ENCODE results near the gene AK2.

The AK2 gene

DNA sequence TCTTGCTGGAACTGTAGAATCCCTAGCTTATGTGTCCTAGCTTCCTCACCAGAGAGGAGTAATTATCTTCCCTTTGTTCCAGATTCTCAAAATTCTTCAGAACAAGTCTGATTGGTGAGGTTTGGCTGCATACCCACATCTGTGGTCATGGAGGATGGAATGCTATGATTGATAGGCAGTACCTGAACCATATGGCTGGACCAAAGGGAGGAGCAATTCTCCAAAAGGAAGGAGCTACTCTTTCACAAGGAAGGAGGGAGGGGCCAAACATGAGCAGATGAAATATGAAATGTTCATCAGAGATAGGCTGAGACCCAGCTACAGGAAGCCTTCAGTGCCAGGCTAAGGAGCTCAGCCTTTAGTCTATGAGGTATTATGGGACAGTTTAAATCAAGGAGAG lies 67.1 kb downstream of the AK2 start:
- DNase-seq = no peak

DNA sequence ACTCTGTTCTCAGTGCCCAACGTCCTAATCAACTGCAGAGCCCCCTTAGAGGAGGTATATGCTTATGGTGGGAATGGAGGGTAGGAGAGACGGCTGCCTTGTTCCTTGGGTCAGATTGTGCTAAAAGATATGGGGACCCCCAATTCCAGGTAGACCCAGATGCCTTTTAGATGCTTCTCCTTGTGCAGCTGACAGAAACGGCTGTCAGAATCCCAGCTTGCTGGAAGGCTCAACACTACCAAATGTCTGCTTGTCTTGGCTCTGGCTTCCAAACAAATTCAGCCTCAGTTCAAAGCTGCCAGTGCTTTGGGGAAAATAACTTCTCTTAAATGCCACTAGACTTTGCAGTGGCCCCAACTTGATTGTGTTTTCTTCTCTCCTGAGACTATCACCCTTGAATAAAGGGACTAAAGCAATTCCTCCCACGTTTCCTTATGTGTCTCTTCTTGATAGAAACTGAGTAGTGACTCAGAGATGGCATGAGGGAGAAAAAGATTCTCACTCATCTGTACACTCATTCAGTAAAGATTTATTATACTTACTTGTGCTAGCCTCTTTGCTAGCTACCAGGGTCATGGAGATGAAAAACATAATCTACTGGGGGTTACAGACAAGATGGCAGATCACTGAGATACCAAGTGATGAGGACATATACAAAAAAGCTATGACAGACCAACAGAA lies 68.7 kb downstream of the AK2 start:
- DNase-seq = no peak

DNA sequence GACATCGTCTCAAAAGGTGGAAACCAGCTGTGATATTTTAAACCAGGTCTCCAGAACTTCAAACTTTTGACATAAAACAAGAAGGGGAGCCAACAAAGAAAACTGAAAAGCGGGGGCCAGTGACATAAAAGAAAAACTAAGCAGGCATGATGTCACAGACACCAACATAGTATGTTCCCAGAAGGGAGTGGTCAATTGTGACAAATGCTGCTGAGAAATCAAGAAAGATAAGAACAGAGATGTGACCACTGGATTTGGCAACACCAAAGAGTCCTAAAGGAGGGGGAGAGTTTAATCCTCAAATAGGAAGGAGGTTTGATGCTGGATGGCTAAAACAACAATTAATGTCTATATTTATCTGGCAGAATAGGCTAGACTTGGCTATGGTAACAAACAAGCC lies 69.8 kb downstream of the AK2 start:
- DNase-seq = no peak

DNA sequence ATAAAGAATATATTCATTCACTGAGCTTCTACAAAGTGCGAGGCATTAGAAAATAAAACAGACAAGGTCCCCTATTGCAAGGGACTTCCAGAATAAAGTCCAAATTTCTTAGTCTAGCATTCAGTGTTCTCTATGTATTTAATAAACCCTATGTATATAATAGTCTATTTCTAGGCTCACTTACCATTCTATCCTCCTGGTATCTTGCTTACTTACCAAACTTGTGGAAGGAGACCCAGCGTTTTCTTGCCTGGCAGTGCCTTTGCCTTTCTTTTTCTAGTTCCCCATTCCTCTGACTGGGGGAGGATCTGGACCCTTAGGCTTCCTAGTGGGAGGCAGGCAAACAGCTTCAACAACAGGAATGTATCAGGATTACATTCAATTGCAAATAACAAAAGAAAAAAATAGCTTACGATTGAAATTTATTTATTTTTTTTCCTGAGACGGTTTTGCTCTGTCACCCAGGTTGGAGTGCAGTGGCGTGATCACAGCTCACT lies 71.4 kb downstream of the AK2 start:
- no peak for DNase-seq

DNA sequence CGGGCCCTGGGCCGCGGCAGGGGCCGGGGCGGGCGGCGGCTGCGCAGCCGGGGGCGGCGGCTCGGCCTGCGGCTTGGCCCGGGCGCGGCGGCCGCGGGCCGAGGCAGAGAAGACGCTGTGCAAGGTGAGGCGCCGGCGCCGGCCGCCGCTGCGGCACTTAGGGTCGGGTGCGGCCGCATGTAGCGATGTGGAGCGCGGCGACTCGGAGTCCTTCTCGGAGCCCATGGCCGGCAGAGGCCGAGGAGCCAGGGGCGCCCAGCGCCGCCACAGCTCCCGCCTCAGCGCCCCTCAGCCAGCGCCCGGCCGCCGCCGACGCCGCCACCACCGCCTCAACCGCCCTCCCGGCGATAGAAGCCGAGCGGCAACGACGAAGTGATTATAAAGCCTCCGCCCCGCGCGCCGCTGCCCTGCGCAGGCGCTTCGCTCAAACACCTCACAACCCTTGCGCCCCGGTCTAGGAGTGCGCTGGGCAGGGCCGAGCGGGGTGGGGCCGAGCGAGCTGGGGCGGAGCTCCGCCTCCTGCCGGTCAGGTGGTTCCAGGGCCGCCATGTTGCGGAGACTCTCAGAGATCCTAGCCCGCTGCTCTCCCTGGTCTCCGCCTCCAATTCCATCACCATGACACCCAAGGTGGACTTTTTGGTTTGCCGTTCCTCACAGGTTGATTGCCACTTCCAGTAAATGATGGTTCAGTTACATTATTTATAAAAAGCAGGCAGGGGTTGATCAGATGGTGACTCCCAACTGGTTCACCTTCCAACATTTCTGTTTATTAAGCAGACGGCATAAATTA lies 72.0 kb downstream of the AK2 start, which contains the start of gene RNF19B:
Gene RNF19B, minus strand, starts transcription at position 349 of the 790 bp plus-strand sequence. Its CDS starts 124 bp downstream, at position 225.
- peak; percentile 97 for DNase-seq

DNA sequence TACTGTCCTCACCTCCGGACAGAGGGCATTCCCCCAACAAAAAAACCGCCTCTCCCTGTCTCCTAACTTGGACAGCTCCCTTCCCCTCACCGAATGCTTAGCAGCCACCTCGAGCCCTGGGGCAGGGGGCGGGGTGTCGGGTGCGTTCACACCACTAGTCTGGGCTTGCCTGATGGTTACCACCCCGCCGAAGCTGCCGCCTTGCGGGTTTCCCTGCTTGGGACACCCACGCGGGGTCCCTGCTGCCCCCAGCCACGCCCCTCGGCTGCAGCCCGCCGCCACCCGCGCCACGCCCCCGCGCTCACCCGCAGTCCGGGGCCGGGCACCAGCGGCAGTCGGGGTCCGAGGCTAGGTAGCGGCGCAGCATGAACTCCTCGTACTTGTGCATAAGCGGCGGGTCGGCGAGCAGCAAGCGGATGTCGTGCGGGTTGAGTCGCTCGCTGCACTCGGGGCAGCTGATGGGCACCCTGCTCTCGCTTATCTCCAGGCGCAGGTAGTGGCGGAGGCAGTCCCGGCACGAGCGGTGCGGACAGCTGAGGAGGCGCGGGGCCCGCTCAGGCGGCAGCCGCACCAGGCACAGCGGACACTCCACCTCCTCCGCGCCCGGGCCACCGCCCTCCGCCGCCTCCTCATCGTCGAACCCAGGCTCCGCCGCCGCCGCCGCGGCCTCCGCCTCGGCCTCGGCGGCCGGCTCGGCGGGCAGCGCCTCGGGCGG lies 72.8 kb downstream of the AK2 start:
- peak; percentile 84 for DNase-seq

DNA sequence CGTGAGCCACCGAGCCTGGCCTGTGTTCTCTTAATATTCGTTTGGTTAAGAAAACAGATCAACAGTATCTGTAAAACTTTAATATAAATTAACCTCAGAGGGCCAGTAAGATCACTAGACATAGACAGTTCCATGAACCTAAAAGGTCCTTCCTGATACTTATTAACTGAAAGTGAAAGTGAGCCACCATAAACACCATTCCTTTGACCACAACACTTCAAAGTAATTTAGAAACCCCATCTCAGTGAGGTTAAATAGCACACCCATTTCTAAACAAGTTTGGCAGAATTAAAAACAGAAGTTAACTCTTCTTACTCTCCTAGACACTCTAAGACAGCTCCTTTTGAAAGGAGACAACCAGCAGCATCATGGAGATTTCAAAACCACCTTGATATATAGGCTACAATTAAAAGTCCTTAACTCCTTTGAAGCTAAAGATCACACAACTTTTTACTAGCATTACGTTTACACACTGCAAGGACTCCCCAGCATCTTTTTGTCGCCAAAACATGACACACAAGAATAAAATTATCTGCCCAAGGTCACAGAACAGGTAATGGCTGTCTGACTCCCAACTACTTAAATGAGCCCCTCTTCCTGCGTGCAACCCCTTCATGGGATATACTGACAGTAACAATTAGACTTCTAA lies 74.3 kb downstream of the AK2 start:
- no peak for DNase-seq

DNA sequence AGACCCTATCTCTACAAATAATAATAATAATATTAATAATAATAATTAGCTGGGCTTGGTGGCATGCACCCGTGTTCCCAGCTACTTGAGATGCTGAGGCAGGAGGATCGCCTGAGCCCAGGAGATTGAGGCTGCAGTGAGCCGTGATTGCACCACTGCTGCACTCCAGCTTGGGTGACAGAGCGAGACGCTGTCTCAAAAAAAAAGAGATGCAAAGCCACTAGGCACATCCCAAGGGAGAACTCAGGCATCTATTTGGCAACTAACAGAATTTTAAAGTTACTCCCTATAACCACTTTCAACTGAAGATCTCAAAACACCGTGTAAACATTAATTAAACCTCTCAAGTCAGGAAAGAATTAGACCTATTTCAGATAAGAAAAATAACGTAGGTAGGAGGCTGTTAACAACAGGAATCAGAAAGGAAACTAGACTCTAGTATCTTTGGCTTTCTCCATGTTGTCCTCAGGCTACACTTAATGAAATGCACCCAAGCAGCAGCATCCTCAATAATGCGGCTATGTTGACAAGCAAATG lies 75.8 kb downstream of the AK2 start:
- no peak for DNase-seq

DNA sequence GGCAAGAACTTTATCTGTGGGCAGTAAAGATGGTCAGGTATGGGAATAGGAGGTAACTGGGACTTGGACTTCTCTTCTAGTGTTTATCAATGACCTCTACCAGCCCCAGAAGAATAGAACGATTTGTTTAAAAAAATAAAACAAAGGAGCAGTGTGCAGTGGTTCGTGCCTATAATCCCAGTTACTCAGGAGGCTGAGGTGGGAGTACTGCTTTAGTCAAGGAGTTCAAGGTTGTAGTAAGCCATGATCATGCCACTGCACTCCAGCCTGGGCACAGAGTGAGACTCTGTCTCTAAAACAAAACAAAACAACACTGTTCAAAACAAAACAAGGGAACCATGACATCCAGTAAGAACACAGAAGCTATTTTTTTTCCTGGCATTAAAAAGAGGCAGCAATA lies 76.3 kb downstream of the AK2 start:
- DNase-seq = no peak

DNA sequence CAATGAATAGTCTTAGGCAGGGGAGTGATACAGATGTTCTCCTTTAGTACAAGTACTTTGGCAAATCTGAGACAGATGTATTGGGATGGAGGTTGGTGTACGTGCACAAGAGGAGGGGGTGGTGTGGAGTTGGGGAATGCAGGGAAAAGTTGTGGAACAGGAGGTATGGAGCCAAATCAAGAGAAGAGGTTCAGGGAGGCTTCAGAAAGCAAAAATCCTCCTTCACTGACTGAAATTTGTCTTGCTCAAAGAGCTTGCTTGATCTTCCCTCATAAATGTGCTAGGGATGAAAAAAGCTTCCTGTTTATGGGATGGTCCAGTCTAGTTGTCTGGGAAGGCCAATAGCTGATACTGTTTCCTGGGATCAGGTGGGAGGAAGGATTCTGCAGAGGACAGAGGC lies 77.9 kb downstream of the AK2 start:
- DNase-seq = no peak

Measured in activated CD8-positive, alpha-beta memory T cell treated with anti-CD3 and anti-CD28 coated beads for 24 hours (primary cell).